Hippocampal formation (tissue), 2 donors: Measurements from ENCODE around the gene HMGCLL1.

Experiments
- DNase-seq, 2 donors: peaks; one replicate each; lab custom pipeline; 2025; lab: John Stamatoyannopoulos, UW

Gene HMGCLL1

DNA sequence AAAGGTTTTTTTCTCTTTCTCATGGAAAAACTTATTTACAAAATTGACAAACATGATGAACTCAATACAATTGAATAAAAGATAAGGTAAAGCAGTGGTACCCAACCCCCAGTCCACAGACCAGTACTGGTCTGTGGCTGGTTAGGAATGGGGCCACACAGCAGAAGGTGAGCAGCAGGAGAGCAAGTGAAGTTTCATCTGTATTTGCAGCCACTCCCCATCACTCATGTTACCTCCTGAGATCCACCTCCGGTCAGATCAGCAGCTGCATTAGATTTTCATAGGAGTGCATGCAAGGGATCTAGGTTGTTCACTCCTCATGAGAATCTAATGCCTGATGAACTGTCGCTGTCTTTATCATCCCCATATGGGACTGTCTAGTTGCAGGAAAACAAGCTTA, 47.5 kb downstream of the HMGCLL1 start:
- DNase-seq: no peak

DNA sequence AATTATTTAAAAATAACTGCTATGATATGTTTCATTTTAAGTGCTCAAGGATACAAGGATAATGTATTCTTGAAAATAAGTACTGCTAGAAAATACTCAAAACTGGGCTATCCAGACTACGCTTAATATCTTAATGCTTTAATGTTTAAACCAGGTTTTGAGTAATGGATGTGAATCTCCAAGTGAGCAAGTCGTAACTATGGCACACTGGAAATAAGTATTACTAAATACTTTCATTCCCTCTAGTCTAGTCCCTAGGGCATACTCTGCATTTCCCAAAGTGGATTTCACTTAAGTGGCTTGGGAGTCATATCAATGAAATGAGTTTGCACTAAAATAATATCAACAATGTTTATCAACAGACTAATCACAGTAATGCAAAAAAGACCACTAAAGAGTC, 48.1 kb downstream of the HMGCLL1 start:
- no peak for DNase-seq

DNA sequence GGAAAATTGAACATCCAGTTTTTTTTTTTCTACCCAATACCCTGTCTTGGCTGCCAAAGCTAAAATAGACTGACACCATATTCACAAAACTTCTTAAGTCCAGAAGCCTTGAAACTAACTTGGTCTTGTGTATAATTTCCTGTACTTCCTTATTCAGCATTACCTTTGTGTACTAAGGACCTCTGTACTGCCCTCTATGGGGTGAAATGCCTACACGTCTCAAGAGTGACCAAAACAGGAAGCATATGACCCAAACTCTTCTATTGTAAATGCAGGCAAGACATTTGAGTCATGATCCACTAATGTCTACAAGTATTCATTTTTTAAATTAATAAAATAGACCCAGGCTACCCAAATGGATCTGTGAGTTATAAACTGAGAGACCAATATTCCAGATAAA, 50.4 kb downstream of the HMGCLL1 start:
- DNase-seq: no peak

DNA sequence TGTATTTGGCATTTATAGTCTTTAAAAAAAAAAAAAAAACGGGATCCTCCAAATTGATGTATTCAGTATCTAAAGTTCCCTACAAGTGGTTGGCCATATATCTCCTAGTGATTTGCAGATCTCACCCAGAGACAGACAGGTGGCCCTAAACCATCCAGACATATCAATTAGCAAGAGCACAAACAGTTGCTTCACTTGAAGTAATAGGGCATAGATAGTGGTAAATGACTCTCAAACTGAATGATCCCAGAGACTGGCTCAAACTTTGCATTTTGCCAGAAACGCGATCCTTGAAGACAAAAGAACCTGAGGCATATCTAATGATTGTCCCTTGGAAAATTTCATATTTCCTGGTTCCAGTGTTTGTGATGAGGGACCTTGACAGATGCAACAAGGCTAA, 54.6 kb downstream of the HMGCLL1 start:
- DNase-seq: no peak

DNA sequence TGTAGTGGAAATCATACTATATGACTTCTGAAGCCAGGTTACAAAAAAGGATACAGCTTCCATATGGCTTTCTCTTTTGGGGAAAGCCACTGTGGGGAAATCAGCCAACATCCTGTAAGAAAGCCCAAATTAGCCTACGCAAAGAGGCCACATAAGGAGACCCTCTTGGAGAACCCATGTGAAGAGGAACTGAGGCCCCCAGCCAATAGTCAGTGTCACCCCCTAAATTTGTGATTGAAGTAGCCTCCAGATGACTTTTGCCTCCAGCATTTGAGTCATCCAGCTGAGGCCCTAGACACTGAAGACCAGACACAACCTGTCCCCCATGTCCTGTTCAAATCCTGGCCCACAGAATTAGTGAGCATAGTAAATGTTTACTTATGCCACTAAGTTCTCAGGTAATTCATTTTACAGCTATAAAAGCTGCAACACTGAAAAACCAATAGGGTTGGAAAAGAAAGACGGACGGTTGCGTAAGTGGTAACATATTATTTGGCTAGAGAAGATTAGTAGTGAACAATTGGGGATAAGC, 60.4 kb downstream of the HMGCLL1 start:
- no peak for DNase-seq

DNA sequence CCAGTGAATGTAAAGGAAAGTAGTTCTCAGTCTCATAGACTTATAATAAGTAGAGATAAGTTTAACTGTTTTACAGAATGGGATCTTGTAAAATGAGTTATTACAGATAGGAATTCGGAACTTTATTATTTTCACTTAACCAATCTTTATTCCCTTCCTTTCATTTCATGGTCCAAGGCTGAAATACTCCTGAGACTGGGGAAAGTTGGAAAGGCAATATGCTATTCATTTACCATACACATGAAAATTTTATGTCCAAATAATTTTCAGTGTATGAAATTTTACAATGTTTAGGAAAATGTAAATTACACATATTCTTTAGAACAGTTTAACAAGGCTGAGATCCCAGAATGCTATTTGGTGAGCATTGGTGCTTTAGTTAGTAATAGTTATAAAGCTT, 62.3 kb downstream of the HMGCLL1 start:
- DNase-seq: no peak

DNA sequence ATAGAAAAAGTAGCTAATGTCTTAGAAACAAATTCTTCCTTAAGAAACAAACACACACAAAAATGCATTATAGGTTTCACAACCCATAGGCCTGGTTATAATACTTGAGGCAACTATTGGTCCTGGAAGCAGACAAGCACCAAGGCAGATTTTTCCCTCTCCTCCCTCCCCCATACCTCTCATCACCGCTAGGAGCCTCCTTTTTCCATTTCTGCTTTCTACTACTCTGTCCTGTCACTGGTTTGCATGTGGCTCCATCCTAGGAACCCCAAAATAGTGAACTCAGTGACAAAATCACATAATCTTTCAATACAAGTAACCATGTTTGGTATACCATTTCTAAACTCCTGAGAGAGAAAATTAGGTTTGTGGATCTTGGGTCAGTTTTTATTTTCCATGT, 66.1 kb downstream of the HMGCLL1 start:
- DNase-seq: no peak

DNA sequence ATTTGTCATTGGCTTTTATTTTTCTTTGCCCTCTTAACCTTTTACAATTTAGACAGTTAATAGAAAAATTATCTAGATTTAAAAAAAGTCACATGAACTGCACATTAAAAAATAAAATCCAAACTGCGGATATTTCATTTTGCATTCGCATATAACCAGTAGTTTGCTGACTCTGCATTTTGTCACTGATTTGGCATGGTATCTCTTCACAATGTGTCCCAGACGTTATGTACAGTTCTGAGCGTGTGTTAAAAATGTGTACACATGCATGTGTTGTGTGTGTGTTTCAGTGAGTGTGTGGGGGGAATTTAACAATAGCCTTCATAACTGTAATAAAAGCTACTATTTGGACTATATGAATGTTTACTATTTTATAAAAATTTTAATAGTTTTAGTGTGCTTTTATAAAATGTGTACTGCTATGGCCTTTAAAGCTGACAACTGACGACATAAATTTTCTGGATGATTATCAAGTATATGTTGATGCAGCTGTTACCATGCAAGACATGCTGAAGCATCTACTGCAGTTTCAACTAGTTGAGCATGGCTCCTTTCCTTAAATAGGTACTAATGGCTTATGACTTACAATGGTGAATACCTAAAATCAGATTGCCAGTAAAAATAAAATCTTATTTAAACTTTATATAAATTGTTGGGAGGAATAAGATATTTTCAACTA, 67.7 kb downstream of the HMGCLL1 start:
- DNase-seq: no peak

DNA sequence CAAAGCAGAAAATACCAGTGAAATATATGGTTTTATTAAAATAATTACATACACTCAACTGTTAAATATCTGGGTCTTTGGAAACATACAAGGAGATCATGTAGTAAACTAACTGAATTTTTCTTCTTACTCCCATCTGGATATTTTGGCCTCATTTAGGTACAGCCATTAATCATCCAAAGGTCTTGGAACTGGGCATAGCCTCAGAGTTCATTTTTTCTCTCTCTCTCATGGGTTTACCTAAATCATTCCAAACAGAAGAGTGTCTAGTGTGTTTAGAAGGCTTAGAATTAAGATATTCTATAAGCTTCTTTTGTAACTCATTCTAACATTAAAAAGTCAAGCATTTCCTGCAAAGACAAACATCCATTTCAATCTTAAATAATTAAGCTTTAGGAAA, 79.4 kb downstream of the HMGCLL1 start:
- no peak for DNase-seq

DNA sequence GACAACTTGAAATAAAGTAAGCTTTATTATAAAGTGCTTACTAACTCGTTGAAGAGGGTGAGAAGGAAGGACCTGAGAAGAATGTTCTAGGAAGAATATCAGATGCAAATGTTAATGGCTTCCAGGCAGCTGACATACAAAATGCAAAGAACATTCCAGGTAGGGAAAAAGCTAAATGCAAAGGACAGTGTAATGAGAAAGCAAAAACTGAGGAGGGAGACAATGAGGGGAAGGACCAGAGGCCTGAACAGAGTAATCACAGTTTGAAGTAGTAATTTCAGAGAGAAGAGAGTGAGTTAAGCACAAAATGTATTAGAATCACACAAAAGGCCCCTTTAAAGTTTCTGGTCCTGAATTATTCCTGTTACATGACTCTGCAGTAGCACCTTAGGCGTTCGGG, 81.3 kb downstream of the HMGCLL1 start:
- DNase-seq: no peak

DNA sequence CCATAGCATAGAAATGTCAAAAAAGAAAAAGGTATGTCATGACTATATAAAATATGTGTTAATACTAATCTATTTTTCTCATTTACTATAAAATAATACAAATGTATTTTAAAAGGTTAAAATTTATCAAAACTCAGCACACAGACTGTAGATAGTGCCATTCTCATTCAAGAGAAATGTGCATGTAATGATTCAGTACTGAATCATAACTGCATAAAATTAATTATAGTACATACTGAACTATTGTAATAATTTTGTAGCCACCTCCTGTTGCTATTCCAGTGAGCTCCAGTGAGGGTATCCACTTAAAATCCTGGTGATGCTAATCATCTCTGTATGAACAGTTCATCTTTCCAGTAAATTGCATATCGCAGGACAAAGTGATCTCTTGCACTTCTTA, 82.8 kb downstream of the HMGCLL1 start:
- no peak for DNase-seq

DNA sequence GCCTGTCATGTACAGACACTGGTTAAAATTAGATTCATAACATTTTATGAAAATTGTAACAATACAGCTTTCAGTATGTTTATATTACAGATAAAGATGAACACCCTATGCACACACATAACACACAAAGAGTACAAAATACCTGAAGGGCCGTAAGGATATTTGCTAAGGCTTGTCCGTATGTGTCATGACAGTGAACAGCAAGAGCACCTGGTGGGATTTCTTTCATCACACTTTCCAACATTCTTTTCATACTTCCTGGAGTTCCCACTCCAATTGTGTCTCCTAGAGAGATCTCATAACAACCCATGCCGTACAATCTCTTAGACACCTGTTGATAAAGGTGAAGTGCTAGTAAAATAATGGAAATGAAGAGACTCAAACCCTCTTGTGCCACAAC, 83.7 kb downstream of the HMGCLL1 start:
- DNase-seq: no peak

DNA sequence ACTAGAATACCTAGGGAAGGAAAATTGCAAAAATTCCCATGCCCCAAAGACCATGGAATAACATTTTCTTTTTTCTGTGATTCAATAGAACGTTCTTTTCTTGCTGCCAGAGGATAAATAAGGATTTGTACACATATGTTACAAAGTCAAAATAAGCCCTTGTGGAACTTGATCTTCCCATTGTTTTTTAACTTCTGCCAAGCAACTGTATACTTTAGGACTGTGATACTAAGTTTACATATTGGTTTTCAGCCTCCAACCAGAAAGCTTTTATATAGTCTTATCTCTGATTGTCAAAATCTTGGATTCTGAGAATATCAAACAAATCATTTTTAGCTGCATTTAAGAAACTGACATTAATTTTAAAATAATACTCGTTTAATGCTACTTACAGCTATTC, 84.6 kb downstream of the HMGCLL1 start:
- DNase-seq: no peak

DNA sequence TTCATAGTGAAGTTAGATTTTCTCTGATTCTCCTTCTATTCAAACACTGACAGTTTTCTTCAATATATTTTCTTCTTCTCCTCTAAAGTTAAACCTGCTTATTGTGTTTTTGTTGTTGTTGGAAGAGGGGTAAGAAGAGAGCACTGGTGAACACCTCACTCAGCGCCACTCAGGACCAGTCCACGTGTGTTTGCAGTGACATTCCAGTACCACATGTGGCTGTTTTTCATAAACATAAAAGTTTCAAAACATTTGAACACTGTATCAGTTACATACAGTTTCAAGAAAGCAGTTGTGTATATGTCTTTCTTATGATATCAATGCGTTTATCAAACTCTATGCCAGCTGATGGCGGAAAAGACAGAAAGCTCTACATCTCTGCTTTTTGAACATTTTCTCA, 86.7 kb downstream of the HMGCLL1 start:
- DNase-seq: no peak

DNA sequence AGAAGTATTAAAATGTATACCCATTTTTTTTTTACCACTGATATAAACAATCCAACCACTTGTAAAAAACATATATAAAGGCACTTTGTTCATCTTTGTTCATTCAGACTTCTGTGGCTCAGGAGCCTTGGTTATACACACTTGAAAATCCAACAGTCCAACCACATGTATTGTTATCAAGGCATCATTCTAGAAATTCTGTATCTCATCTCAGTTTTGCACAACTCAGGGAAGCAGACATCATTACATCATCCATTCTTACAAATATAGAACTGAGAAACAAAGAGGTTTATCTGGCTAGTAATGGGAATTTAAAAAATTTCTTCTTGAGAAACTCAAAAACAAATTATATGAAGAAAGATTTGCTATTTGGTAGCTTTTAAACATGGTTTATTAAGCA, 88.1 kb downstream of the HMGCLL1 start:
- no peak for DNase-seq

DNA sequence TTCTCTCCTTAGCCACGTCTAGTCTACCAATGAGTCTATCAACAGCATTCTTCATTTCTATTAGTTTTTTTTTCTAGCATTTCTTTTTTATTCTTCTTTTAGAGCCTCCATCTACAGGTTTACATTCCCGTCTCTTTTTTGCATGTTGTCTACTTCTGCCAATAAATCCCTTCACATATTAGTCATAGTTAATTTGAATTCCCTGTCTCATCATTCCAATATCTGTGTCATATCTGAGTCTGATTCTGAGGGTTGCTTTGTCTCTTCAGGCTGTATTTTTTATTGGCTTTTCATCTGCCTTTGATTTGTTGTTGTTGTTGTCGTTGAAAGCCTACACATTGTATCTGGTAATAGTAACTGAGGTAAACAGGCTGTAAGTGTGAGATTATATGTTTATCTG, 104.6 kb downstream of the HMGCLL1 start:
- DNase-seq: no peak

DNA sequence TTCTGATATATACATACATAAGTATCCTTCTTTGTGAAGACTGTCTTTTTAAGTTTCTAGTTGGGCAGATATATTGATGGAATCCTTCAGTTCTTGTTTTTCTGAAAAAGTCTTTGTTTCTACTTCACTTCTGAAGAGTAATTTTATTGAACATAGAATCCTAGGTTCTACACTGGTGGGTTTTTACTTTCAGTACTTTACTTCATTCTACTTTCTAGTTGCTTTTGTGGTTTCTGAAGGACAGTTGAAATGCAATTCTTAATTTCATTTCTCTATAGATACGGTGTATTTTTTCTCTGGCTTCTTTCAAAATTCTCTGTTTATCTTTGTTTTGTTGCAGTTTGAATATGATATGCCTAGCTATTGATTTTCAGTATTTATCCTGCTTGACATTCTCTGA, 105.3 kb downstream of the HMGCLL1 start:
- DNase-seq: no peak

DNA sequence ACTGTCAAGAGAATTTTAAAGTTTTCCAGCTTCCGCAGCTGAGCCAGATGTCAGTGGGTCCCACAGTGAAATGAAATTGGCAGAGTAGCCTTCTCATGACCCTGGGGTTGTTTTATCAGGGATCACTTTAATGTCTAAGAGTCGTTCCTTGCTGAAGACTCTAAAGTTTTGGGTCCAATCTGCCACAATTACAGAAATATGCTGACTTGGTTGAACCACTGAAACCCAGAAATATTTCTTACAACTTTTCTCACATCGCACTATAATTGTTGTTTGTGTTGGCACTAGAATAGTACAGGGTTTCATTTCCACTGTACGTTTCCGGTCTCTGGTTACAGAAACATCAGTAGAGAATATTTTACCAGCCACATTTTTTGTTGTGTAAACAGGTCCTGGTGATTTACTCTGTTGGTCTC, 109.0 kb downstream of the HMGCLL1 start:
- DNase-seq: no peak

DNA sequence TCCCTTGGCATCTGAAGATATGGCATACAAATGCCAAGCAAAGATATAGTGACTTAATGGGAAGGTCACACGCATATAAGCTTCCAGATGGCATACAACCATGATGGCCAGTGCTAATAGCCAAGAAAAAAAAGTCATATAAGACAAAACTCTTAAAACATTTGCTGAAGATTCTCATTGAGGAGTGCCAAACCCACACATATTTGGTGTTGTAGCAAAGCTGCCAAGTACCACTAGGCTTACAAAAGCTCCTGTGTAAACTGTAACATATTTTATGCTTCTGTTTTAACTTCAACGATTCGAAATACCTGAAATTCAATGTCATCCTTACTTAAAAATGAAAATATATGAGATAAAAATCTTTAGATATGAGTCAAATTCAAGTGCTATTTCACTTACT, 123.0 kb downstream of the HMGCLL1 start:
- DNase-seq: no peak

DNA sequence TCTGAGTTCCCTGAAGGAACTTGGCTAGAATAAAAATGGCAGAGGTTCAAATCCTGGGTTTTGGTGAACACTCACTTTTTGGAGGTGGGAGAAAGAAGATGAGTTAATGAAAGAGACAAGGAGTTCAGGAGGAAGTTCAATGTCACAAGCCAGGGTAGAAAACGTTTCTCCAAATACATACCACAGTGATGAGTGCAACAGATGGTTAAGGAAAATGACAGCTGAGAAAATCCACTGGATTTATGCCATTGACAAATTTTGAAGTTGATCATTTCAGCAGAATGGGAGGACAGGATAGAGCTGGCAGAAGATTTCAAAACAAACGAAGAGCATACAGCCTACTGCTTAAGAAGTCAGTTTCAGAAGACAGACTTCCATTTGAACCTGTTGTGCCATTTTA, 129.0 kb downstream of the HMGCLL1 start:
- DNase-seq: no peak

DNA sequence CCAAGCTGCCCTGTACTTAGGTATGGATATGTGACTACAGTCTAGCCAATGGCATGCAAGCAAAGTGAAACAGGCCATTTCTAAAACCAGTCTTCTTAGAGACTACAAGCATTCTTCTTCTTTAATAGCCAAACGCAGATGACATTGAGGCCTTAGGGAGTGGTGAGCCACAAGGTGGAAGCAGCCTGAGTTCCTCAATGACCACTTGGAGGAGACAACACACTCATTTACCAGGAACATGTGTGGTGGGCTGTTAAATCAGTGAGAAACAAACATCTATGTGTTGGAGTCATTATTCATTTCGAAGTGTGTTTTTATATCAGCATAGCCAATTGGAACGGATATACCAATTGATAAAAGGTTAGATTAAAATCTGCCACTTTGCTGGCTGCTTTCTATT, 129.8 kb downstream of the HMGCLL1 start:
- no peak for DNase-seq

DNA sequence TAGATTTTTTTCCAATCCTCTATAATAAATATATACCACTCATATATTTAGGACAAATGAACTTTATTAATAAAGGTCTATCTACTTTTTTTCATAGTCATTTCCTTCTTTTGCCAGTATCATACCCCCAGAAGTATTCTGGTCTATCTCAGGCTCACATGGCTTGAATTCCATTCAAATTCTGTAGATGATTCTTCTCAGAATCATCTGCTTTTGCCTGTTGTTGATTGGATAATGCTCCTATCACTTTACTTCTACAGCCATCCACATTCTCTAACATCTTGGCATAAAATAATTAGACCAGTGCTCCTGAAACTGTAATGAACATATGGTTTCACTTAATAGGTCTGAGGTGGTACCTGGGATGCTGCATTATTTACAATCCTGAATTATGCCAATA, 130.5 kb downstream of the HMGCLL1 start:
- DNase-seq: no peak

DNA sequence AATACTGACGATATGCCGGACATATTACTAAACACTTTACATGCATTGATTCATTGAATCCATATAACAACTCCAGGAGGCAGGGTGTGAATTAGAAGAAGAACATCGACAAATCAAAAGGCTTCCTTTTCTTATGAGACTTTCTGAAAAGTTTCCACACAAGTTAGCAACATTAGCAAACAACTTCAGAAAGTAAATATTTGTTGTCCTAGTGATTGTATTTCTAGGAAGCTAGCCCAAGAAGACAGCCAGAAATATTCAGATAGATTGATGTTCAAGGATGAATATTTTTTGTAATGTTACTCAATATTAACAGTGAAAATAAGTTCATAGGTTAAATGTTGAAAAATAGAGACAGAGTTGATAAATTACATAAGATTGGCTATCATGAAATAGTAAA, 131.1 kb downstream of the HMGCLL1 start:
- no peak for DNase-seq

DNA sequence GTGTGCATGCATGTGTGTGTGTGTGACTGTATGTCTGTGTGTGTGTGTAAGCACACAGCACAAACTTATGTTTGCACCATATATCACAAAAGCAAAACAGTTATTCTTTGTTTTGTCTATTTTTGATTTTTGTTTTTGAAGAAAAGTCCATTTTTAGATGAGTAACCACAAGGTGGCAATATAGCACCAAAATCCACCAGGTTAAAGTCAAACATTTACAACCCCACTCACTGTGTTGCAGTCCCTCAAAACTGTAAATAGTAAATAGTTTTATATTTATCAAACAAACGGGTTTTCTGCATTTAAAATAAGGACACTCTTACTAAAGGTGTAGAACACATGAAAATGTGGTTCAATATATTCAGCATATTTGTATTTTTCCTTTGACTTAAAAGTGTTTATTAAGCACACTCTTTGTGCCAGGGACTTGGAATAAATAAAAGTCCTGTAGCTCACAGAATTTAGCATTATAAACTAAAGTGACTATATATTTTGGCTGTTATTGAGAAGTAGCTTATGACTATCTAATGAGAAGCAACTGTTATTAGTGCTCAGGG, 133.3 kb downstream of the HMGCLL1 start:
- DNase-seq: peak in 1 of 2 donors; percentile 41
